ENCODE results near the gene NAV1.
"Not testable (repeated sequence)": the region's sequence is repeated elsewhere in the genome, so short reads cannot be mapped to it uniquely, and the experiment has no call there.

The NAV1 gene

DNA sequence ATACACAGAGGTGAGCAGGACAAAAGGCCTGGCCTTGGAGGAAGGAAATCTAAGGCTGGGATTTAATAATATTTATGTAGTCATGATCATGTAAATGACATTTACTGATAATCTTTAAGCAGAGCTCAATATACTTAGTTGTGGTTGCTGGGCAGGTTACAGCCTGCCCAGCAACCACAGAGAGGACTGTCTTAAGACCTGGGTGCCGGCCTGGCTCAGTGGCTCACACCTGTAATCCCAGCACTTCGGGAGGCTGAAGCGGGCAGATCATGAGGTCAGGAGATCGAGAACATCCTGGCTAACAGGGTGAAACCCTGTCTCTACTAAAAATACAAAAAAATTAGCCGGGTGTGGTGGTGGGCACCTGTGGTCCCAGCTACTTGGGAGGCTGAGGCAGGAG, 10.6 kb downstream of the NAV1 start:
- DNase-seq = not testable (repeated sequence)

DNA sequence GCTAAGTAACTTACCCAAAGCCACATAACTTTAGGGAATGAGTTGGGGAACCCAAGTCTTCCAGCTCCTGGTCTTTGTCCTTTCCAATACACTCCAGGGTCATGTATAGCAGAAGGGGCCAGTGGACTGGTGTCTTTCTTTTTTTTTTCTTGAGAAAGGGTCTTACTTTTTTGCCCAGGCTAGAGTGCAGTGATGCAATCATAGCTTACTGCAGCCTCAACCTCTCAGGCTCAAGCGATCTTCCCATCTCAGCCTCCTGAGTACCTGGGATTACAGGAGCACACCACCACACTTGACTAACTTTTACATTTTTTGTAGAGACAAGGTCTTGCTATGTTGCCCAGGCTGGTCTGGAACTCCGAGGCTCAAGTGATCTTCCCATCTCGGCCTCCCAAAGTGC, 12.2 kb downstream of the NAV1 start:
- DNase-seq = no peak

DNA sequence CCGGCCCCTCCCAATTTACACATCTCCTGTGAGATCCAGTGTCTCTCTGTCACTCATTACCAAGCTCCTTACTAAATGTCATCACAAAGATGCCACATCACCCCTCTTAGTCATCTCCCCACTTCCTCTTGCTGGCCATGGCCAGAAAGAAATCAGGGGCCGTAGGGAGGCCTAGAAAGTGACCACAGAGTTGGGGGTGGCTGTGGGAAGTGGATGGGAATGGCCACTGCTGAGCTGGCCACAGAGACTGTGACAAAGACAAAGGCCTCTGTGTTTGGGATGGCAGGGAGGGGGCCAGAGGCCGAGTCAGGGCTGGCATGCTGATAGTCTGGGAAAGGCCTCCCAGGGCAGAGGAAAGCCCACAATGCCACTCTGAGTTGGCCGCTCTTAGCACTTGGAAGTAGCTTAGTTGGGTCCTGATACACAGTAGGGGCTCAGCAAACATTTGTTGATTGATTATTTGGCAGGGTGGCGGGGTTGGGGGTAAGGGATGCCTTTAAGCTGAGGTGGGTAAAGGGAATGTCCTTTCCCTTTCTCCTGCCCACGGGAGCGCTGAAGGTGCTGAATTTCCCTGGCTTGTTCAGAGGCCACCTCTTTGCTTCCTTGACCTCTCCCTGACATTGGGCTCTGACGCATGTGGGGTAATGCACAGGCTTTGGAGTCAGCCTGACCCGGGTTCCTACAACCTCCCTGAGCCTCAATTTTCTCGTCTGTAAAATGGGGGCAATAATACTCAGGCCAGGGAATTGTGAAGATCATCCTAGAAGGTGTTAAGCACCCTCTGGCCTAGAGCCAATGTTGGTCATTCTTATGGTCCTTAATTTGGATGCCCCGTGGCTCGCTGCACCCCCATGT, 13.2 kb downstream of the NAV1 start:
- no peak for DNase-seq

DNA sequence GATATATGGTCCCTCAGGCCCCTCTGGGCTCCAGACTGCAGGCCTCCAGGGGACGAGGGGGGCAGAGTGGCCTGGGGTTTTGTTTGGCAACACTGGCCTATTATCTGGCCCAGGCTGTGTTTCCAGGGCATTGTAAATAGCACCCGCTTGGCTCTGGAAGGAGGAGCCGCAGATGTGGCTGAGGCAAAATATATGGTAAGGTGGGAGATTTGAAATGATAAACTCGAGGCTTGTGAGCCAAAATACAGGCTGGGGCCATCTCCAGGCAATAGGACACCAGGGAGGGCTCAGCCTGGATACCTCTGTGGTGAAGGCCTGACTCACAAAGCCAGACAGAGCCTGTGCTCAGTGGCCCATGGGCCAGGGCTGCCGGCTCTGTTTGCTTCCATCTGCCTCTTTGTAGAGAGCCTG, 14.0 kb downstream of the NAV1 start:
- DNase-seq = no peak

DNA sequence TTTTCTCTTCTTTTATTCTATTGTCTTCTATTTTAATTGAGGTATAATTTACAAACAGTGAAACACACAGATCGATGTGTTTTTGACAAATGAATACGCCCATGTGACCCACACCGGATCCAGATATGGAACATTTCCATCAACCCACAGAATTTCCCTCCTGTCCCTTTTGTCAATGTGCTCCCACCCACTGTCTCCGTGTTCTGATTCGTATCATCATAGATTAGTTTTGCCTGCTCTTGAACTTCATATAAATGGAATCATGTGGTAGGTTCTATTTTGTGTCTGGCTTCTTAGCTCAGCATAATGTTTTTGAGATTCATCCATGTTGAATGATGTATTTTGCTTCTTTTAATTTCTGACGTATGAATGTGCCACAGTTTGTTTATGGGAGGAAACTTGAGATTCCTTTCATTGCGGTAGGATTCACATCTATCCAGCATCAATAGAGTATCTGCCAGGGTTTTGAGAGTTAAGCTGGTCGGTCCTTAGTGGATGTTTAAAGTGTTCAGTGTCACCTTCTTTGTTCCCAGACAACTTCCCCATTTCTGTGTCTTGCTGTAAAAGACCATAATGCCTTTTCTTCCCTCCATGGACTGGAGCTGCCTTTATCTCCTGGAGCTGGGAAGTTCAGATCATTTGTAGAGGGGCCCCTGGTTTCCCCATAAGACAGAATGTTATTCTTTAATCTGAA, 14.7 kb downstream of the NAV1 start:
- no peak for DNase-seq

DNA sequence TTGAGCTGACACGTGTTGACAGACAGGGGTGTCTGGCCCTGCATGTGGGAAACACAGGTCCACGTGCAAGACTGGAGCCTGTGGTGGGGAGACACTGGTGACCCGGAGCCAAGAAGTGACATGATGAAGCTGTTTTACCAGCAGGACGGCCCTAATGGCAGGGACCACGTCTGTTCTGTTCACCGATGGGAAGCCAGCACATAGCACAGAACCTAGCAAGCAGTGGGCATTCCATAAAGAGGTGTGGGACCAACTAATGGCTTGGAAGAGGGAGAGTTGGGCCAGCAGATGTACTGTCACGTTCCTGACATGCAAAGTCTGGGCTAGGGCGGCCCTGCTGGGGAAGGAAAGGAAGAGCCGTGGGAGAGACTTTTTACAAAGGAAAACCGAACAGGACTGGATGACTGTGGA, 15.3 kb downstream of the NAV1 start:
- no peak for DNase-seq

DNA sequence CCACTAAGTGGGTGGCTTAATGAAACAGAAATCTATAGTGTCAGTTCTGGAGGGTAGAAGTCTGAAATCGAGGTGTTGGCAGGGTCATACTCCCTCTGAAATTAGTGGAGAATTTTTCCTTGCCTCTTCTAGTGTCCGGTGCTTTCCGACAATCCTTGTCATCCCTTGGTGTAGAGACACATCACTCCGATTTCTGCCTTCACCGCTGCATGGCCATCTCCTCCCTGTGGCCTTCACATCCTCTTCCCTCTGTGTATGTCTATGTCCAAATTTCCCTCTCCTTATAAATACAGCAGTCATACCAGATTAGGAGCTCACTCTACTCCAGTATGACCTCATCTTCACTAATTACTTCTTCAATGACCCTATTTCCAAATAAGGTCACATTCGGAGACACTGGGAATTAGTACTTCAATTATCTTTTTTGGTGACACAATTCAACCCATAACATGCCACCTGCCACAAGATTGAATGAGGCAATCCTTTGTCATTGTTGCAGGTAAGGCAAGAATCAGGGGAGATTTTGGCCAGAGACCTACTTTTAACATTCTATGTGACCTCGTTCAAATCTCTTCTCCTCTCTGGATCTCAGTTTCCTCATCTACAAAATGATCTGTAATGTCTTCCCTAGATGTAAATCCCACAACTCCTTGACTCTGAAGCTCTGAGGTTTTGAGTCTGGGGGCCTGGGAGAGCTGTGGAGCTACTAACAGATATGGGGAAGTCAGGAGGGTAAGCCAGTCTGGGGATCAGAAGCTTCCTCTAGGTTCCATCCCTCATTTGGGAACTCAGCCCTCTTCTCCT, 16.1 kb downstream of the NAV1 start:
- no peak for DNase-seq

DNA sequence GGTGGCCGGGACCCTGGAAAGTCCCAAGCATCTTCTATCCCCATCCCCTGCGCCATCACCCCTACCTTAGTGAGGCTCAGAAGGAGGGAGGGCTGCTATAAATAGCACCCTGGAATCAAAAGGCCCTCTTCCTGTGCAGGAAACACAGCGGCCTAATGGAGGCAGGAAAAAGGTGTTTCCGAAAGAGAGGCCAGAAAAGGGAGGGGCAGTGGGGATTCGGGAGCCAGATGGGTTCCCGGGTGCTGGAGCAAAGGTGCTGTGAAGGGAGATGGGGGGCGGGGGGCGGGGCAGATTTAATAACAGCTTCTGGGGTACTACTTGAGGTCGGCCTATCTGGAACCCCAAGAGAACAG, 16.6 kb downstream of the NAV1 start:
- DNase-seq = no peak

DNA sequence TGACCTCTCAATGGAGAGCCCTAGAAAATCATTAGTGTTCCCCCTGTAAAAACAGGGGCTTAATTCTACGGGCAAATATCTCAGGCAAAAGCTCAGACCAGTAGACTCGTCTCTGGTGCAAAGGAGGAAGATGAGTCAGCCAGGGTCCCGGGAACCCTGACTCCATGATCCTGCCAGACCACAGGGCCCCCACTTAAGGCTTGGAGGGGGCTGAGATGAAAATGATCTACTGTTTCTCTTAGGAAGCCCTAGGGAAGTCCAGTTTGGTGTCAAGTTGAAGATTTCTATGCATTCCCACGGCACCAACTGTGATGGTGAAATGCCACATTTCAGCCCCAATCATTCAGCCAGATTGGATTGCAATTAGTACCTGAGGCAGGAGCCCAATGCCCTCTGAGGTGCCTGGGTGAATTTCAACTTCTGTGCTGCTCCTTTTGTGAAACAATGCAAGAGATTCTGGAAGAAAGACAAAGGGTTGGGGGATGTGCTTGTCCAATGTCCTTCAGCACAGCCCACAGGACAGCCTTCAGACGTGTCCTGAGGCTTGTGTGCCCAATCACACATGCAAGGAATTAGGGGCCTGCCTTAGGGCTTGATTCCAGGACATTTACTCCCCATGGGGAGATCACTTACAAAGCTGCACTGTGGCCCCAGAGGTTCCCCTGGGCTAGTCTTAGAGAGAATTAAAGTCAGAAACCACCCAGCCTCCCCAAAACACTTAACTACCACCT, 18.1 kb downstream of the NAV1 start:
- DNase-seq = no peak

DNA sequence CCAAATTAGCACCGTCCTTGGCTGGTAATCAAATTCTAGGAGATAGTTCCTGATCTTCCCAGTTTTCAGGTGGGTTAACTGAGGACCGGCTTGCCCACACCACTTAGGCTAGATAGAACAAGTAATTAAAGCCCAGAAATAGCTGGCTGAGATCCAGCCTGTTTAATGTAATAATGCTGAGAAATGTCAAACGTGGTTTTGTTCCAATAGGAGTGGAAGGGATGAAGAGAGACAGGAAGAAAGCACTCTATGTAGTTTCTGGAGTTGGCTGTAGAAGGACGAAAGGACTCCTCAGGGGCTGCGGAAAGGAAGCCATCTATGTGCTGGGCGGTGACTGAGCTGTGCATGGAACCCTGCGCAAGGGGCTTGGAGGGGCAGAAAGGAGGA, 18.6 kb downstream of the NAV1 start:
- DNase-seq = no peak

DNA sequence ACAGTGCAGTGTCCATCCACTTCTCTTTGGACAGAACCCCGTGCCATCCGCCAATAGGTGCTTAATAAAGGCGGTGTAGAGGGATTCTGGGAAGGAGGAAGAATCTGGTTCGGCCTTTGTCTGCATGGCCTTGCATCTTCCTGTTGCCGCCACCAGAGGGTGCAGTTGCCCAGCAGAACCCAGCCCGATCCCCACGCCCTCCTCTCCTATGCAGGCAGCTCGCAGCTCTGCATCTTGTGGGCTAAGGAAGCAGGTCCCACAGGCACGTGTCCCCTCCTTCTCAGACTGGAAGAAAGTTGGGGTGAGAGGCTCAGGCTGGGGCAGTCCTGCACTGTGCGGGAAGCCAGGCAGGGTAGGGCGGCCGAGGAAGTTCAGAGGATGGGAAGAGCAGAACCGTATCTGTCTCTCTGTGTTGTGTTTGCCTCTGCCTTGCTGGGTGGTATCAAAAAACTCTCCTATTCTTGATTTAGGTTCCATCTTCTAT, 20.8 kb downstream of the NAV1 start:
- DNase-seq = peak; percentile 32

DNA sequence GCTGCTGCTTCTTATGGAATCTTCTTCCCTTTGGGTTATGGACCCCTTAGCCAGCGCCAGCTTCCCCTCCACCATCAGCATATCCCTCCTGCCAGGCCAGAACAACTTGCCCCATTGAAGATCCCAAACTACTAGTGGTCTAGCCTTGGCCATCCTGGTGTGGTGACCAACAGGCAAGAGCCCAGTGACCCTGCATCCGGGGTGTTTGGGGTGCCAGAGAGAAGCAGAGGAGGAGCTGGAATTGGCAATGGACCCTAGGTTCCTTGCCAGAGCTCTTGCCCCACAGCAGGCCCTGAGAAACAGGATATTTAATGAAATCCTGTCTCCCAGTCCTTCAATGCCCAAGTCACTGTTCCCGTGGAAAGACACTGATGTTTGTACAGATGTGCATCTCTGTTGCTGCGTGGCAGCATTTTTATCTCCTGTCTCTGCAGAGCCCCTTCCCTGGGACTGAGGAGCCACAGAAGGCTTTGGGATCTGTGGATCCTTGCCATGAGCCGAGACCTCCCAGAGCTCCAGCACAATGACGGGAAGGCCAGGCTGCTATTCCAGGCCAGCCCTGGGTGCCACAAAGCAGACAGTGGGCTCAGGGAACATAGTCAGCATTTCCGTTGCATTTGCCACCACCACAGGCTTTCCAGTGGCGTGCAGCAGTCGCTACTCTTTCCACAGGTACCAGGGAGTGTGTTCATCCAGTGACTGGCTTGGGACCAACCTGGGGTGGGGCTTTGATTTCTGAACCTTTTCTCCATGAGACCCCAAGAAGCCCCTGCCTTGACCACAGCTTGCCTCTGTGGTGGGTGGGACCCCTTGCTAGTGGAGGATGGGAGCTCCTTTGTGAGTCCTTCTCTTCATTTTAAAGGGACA, 21.6 kb downstream of the NAV1 start:
- no peak for DNase-seq

DNA sequence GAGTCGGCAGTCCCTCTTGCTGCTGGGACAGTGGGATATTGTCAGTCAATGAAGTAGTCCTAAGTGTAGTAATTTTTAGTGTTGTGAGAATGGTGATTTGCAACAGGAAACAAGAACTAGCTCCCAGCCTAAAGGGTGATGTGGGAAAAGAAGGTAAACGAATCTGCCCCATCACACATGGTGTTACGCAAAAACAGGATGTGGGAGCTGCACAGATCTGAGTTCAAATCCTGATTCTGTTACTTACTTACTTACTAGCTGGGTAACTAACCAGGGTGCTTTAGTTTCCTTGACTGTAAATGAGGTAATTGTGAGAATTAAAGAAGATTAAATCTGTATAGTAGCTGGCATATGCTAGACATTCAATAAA, 22.3 kb downstream of the NAV1 start:
- peak; percentile 7 for DNase-seq

DNA sequence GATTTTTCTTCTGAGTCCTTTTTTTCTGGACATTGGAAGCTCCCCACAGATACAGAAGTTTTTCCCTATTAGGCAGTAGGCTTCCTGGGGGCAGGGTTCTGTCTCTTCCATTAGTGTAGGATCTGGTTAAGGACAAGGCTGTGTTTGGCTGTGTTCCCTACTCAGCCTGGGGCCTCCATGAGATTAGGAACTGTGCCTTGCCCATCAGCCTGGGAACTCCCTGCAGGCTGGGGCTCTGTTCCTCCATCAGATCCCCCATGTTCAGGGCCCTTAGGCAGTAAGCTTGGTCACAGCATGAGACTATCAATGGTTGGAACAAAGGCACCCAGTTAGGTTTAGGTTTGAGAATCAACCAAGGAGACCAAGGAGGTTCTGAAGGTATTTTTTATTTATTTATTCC, 22.7 kb downstream of the NAV1 start:
- no peak for DNase-seq

DNA sequence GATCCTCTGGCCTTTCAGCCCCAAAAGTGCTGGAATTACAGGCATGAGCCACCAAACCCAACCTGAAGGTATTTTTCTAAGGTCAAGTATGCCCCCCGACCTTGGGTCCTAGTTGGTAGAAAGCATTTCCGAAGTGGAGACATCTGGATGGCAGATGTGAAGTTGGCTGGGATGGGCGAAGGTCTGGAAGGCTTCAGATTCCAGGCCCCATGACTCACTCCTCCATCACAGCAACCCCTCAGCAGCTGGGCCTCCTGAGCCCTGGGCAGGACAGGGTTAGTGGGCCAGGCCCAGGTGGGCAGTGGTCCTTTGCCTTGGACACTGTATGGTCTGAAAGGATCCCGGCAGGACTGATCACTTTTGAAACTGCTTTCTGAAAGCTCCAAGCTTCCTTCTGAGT, 23.3 kb downstream of the NAV1 start:
- no peak for DNase-seq

DNA sequence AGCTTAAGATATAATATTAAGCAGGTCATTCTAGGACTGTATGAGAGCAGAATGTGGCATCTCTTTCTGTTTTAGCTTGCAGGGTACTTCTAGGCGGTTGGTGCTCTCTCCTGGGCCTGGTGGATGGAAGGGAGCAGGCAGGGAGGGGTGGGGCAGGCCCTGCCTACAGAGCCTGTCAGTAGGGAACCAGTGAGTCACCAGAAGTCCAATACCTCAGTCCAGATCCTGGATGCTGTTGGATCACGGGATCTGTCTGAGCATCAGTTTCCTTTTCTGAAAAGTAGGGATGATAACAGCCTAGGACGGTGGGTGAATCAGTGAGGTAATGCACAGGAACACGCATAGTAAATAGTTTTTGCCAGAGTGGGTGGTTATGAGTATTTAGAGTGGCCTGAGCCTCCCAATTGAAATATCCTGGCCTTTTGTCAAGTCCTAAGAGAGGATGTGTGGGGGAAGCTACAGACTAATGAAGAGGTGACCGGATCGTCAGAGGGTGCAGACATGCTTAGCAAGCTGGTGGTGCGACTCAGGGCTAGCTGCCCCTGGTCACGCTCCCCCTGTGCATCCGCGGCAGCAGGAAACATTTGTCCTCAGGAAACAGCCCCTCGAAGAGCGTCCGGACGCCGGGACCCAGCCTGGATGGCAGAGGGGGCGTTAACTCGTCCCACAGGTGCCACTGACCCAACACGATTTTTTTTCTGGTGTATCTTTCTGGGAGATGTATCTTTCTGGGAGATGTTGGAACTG, 23.9 kb downstream of the NAV1 start:
- DNase-seq = no peak

DNA sequence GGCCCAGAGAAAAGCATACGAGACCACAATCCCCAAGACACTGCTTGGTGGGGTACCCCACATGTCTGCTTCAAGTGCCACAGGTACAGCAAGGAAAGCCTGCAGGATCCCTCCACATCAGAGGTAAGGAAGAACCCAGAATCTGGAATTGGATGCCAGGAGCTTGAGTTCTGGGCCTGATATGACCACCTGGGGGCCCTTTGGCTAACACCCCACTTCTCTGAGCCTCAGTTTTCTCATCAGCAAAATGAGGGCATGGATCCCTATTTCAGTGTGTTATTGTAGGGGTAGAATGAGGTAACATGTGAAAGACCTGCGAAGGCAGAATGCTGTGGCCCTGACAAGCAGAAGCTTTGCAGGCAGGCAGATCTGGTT, 24.5 kb downstream of the NAV1 start:
- DNase-seq = no peak

DNA sequence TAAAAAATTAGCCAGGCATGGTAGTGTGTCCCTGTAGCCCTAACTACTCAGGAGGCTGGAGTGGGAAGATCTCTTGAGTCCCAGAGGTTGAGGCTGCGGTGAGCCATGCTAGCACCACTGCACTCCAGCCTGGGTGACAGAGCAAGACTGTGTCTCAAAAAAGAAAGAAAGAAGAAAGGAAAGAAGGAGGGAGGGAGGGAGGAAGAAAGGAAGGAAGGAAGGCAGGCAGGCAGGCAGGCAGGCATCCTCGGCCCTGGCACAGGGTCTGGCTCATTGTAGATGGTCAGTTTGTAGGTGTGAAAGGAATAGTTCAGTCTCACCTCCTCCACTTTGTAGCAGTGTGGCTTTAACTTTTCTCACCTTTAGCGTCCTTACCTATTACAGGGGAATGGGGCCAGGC, 25.0 kb downstream of the NAV1 start:
- DNase-seq = no peak

DNA sequence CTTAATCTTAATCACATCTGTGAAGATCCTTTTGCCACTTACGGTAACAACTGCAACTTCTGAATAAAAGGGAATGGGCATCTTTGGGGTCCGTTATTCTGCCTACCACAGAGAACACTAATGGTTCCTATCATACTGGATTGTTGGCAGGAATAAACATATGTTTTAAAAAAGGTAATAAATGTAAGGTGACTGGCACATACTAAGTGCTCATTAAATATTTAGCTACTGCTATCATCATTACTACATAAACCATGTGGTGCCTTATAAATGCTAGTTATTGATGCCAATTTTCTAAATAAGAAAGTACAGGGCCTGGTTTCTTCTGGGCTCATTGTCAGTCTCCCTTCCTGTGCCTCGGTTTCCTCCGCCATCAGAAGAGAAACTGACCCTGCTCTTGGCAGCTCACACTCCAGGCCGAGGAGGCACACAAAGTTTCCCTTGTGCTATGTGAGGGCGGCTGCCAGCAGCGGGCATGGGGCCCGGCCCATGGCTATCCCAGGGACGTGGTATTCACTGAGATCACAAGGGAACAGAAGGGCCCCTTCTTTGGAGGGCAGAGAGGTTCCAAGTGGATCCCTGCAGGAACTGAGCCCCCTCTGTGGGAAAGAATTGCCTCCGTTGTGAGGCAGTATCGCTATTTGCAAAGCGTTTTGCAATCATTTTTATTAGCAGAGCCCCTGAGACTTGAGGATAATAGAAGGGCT, 26.2 kb downstream of the NAV1 start:
- no peak for DNase-seq

DNA sequence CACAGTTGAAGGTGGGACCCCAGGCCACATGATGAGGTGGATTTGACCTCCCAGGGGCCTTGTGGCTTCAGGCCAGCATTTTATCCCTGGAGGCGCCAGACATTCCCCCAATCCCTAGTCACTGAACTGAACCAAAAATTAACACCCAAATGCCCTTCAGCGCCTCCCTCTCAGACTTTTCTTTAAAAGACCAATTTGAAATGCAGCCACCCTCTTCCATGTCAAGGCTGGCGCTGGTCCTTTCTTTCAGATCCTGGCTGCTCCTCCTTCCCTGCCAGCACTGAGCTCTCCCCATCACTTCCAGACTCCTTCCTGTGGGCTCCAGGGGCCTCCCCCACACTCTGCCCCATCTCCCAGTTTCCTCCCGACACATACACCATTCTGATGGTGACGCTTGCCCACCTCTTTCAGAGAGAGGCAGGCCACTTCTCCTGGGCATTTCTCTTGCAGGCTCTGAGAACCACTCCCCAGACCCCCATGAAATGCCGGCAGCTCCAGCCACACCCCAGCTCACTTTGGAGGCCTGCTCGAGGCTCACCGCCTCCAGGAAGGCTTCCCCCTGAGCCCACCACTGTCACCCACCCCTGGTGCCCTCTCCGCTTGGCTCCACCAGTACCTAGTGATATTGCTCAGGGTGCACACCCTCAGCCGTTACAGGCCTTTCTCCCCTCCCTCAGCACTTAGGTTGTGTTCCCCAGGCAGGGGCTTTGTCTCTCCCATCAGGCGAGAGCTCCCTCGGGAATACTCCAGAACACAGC, 27.0 kb downstream of the NAV1 start:
- no peak for DNase-seq
